Cerebellar cortex (tissue), 1 donor: ENCODE results near the gene SIGLEC15.
"Not testable (repeated sequence)": the region's sequence is repeated elsewhere in the genome, so short reads cannot be mapped to it uniquely, and the experiment has no call there.

Experiments
- DNase-seq: peaks from one replicate; pipeline ENCODE4 v3.0.0-alpha.2; 2015; ENCODE audit warnings: low spot score

SIGLEC15 gene, protein sequence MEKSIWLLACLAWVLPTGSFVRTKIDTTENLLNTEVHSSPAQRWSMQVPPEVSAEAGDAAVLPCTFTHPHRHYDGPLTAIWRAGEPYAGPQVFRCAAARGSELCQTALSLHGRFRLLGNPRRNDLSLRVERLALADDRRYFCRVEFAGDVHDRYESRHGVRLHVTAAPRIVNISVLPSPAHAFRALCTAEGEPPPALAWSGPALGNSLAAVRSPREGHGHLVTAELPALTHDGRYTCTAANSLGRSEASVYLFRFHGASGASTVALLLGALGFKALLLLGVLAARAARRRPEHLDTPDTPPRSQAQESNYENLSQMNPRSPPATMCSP

DNA sequence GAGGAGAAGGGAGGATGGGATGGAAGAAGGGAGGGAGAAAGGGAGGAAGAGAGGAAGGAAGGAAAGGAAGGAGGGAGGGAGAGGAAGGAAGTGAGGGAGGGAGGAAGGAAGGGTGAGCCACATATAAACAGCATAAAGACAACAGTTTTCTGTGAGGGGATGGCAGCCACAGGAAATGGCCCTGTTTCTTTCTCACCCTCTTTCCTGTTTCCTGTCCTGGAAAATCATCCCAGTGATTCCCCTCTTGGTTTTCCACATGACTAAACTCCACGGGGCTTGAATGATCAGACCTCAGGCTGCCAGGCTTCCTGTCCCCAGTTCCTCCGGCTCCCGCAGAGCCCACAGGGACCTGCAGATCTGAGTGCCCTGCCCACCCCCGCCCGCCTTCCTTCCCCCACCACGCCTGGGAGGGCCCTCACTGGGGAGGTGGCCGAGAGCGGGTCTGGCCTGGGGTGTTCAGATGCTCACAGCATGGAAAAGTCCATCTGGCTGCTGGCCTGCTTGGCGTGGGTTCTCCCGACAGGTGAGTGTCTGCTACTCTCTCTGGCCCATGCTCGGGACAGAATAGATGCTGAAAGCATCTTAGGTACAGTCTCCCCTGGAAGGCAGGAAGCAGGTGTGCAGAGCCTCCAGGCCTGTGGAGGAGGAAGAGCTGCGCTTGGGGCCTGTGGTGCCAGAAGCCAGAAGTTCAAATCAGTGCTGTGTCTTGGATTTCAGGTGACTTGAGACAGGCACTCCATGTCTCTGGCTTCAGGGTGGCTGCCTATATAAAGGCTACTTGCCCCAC is at the start of gene SIGLEC15:
SIGLEC15 (plus strand) TSS at position 418 of the 787 bp plus-strand sequence; CDS start at position 472, 54 bp downstream.
- DNase-seq = peak; percentile 22

DNA sequence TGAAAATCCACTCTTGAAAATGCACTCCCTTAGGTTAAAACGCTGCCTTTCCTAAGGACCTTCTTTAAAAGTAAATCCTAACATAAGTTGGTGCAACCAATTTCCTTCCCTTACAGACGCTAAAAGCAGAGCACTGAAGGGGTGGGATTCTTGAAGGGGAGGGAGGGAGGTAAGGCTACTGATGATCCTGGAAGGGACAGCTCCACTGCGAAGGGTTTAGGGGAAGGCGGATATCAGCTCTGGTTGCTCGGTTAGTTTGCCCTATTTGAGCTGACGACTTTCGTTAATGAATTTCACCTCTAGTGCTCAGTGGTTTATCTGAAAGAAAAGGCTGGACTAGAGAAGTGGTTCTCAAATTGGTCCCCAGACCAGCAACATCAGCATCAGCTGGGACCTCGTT is 49.7 kb upstream of the SIGLEC15 start:
- no peak for DNase-seq

DNA sequence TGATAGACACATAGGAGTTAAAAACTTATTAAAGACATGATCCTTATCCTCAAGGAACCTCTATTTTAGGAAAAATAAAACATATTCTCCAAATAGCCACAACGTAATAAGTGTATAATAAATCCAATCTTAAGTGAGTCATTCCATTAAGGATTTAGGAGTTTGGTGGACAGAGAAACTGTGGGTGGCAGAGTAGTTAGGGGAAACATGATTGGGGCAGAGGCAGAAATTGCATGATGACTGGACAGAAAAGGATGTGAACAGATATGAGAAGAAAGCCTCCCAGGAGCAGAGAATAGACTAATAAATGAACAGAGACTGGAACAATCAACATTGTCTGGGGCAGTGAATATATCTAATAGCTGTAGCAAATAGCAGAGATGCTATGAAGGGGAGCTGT is 48.1 kb upstream of the SIGLEC15 start:
- DNase-seq = no peak

DNA sequence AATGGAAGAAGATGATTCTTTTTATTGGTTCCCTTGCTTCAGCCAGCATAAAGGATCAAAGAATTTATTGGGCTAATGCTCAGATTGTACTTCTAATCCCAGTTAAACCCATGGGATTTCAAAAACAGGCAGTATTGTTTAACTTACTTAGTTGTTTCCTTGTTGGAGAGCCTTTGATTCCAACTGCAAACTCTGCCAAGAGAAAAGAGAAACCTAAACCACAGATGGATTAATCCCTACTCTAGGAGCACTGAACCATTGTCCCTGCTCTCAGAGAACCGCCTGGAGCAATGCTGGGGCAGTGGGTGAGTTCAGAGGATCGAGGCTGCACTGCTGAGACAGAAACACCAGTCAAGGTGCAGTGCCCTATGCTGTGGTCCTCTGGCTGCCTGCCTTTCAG is 44.9 kb upstream of the SIGLEC15 start:
- no peak for DNase-seq

DNA sequence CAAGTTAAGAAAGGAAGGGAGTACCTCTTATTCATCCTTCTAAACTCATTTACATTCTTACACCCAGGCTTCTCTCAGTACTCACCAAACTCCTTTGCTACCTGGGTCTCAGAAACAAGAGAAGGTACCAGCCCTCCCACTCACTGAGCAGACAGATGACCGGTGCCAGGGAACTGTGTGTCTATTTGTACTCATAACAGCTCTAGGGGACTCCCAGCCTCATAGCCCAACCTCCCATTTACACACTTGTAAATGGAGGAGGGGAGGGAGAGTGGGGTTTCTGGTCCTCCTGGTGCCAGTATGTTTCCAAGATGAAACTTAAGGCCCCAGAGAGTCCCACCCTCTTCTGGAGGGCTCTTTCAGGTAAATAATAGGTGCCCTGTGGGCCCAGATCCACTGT is 42.8 kb upstream of the SIGLEC15 start:
- no peak for DNase-seq

DNA sequence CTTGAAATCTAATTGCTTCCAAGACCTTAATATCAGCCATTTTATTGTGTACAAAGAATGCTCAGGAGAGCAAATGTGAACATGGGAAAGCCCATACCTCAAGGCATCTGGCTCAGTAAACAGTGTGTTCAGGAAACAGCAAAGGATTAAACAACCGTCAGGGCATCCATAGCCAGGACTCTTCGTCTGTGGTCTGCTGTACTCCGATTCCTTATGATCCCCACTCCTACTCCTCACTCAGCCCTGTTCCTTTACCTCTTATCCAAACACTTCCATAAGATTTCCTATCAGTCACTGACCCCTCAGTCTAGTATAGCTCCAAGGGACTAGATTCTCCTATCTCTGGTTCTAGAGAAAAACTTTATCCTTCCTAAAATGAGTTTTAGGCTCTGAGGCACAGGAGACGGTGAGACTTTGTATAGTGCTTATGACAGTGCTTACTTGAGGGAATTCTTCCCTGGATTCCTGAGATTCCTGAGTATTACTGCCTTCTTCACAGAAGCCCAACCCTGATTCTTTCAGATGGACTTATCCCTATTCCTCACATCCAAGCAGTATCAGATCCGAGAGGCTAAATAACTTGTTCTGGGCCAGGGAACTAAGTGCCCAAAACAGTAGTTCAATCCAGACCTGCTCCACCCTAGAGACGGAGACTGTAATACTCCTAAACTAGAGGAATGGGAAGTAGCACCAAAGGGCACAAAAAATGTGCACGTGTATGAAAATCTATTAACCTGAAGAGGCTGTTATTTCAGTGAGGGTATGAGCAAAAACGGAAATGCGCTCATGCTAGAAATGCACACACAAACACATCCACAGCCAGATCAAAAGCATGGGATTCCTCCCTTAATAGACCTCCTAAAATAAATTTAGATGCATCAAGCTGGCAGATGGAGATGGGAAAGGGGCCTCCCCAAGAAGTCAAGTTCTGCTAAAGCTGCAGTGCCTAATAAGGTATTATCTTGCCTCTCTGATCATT is 42.1 kb upstream of the SIGLEC15 start:
- DNase-seq = no peak

DNA sequence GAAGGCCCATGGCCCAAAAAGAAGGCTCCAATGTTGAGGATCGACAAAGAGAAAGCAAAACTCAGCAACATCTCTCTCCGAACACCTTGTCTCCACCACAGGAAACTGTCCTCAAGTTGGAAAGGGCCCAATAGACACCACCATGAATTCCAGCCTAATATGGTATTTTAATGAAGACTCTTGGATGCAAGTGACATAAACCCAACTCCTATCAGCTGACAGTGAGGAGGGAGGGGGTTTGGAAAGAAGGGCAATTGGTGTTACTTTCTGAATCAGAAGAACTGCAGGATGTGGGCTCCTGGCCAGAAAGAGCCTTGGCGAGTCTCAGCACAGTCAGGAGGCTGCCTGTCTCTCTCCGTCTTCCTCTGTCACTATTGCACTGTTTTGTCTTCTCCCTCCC is 40.3 kb upstream of the SIGLEC15 start:
- DNase-seq = no peak

DNA sequence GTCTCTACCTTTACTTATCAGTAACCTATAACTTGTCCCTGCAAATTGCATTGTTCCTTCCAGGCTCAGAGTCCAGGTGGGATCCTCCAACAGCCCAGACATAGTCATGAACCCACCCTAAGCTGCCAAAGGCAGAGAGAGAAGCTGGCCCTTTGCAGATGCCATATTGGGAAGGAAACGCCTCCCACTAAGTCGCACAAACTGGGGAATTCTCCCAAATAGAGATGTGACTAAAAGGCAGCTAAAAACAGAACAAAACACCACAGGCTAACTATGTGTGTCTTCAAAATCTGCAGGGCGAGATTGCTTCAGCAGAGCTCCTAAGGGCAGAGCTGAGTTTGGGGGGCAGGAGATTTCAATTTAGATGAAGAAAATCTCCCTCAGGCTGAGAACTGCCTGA is 38.5 kb upstream of the SIGLEC15 start:
- DNase-seq = no peak

DNA sequence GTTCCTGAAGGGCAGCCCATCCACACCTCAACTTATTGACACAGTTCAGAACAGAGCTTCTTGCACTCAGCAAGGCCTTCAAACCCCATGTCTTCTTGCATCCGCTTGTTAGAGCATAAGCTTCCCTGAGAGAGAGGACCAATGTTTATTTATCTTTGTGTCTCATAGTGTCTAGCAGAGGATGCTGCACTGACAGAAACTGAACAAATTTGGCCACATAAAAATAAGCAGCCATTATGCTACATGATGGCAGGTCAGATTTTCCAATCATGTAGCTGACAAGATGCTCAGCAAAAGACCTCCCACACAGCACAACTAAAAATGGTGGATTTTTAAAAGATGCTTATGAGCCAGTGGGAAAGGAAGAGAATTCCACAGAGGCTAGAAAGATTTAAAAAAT is 38.1 kb upstream of the SIGLEC15 start:
- DNase-seq = no peak

DNA sequence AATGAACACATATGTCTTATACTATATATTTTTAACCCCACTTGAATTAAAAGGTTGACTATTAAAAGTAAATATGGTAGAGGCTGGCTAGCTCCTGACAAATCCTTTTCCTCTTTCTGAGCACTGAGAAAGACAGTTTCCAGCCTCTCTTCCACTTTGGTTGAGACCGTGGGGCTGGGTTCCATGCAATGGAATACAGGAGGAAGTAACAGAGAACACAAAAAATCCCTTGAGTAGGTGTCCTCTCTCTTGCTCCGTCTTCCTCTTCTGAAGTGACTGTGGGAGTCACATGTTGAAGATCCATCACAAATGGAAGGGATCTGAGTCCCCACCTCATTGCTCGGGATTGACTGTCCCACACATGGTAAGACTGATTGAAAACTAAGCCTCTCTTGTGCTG is 36.6 kb upstream of the SIGLEC15 start:
- no peak for DNase-seq

DNA sequence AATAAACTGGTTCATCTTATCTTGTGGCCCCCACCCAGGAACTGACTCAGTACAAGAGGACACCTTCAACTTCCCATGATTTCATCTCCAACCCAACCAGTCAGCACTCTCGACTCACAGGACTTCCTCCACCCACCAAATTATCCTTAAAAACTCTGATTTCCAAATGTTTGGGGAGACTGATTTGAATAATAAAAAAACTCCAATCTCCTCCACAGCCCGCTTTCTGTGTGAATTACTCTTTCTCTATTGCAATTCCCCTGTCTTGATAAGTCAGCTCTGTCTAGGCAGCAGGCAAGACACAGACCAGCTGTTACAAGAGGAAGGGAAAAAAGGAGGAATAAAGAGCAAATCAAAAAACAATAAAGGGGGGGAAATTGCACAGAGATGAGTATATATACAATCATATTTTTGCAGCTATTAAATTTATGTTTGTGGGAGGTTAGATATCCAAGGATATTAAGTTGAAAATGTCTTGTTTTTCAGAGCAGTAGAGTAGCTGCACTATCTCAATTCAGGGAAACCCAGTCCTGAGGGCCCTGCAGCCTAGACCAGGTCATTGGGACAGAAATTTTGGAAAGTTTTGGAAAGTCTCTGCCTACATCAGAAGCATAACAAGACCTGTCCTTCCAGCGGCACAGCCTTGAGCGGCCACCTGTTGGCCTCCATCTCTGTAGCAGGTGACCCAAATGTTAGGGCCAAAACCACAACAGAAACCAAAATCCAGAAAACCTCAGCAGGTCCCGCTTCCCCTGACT is 32.8 kb upstream of the SIGLEC15 start:
- no peak for DNase-seq

DNA sequence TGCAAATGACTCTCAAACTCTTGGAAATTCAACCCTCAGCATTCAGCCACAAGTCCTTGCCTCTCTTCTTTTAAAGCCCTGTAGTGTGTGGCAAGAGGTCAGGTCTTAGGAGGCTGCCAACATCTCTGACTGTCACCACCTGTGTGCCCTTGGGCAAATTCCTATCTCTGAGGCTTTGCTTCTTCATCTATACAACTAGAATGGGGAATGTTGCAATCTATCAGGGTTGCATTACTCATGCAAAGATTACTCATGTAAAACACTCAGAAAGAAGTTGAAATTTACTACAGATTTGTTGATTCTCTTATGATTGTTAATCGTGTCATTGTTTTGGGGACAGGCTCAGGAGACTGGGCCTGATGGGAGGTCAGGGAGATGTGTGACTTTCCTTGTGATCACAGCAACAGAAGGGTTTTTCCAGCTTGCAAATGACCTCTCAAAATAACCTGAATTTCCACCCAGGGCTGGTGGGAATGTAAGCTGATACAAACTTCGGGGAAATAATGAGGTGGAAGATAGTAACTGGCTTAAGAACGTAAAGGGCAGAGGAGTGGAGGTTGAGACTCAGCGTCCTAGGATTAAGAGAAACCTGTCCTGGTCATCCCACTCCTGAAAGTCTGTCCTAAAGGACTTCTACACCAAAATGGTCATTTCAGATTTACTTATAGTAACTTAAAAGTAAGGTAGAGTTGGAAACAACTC is 32.1 kb upstream of the SIGLEC15 start:
- no peak for DNase-seq

DNA sequence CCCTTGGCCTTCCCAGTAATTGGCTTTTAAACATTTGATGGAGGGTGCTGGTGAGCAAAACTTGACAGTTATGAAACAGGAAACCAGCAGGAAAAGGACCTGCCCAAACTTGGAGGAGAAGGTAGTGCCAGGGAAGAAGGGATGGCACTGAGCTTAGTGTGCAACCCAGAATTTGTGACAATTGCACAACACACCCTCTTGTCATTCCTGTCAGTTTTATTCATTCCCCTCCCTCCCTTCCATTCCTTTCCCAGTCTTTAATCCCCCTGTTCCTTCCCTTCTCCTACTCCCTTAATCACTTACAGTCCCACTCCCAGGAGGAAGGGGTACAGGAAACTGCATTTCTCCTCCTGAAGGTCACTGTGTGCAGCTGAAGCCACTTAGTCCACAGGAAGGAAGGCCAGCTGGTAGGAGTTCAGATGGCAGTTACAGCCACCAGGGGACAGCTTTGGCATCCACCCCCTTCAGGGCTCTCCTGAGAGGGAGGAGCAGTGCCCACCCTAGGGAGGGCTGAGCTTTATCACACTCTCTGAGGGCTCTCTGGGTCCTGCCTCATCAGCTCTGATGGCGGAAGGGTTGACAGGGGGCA is 24.0 kb upstream of the SIGLEC15 start:
- DNase-seq = no peak

DNA sequence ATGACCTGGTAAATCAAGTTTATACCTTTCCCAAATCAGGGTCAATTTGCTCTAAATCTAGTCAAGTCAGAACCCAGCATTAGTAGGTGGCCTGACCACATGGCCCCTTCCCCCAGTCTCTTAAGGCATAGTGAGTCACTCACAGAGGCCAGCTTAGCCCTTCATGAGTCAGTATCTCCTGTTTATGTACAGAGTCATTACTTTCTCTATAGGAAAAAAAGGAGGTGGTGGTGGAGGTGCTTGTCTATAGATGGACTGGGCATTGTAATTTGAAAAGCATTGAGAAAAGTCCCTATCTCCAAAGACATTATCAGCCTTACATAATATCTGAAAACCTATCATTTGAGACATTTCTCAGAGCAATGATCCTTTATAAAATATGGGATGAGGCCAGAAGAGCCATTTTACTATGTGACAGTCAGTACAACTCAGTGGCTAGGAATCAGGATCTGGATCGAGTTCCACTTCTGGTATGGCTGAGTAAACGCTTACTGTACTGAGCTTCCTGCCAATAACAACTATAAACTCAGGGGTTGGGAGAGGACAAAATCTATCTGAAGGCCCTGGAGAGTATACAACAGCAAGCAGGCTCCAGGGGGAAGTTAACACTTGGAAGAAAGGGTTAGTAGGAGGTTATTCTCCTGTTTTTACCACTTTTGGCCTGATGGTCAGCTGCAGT is 22.5 kb upstream of the SIGLEC15 start:
- DNase-seq = no peak

DNA sequence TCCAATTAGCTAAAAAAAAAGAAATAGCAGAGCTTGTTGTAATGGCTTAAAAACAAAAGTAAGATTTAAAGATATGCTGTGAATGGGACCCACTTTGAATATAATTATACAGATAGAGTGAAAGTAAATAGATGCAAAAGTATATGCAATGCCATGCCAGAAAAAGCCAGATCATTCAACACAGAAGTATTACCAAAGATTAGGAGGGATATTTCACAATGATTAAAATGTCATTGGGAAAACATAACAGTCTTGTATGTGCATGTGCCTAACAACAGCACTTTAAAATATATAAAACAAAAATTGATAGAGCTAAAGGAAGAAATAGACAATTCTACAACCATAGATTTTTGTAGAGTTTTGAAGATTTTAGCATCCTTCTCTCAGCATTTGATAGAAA is 19.9 kb upstream of the SIGLEC15 start:
- DNase-seq = no peak

DNA sequence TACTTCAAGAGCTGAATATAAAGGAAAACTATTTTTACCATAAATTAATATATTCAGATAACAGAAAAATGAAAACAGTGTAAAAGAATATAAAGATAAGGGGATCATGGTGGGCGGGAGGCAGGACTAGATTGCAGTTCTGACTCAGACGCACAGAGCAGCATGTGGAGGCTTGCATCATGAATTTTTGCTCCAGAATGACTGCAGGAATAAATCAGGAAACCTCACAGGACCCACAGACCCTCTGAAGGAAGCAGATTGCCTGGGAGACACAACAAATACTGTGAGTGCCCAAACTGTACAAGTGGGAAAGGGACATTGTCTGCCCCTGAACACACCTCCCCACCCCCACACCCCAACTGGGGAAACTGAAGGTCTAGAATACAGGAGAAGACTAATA is 19.2 kb upstream of the SIGLEC15 start:
- DNase-seq = no peak

DNA sequence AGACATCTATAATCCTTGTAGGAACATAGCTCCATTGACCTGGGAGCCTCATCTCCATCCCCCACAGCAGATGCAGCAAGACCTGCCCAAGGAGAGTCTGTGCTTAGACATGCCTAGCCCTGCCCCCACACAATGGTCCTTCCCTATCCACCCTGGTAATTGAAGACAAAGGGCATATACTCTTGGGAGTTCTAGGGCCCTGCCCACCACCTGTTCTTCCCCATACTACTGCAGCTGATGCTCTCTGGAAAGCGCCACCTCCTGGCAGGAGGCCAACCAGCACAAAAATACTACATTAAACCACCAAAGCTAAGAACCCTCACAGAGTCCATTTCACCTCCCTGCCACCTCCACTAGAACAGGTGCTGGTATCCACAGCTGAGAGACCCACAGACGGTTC is 18.3 kb upstream of the SIGLEC15 start:
- not testable (repeated sequence) for DNase-seq

DNA sequence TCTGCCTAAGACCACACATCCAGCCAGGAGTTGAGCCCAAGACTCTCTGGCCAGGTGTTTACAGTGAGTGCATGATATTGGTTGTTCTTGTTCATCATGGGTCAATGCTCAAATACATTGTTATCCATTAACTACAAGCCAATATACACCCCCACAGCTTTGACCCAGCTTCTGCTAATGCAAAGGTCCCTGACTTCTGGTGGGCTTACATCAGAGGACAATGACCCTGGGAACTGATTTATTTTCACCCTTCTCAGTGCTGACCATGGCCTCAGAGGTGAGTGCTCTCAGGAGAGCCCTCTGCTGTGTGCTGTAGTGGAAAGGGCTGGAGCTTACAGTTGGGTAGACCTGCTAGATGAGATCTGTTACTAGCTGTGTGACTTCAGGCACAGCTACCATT is 10.7 kb upstream of the SIGLEC15 start:
- DNase-seq = not testable (repeated sequence)

DNA sequence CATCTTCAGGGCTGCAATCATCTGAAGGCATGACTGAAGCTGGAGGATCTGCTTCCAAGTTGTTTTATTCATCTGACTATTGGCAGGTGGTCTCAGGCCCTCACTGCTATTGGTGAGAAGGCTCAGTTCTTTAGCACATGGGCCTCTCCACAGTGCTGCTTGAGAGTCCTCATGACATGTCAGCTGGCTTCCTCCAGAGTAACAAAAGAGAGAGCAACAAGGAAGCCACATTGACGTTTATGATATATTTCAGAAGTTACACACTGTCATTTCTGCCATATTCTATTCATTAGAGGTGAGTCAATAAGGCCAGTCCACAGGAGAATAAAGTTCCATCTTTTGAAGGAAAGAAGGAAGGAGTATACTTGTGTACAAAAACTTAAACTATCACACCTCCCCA is 7.9 kb upstream of the SIGLEC15 start:
- DNase-seq = no peak

DNA sequence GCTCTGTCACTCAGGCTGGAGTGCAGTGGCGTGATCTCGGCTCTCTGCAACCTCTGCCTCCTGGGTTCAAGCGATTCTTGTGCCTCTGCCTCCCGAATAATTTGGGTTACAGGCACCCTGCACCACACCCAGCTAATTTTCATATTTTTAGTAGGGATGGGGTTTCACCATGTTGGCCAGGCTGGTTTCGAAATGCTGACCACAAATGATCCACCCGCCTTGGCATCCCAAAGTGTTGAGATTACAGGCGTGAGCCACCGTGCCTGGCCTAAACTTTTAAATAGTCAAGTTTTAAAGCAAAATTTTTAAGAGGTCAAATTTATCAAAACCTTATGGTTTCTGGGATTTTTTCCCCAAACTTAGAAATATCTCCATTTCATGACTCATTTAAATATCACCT is 6.7 kb upstream of the SIGLEC15 start:
- DNase-seq = not testable (repeated sequence)
